A673 (cell line): ENCODE measurements around the gene UHRF2.

ENCODE experiments used
- EZH2 ChIP-seq: fragments of 200-600 bp; sonication (generic); IDR thresholded peaks from 2 replicates; pipeline ENCODE4 v1.6.1; 2017; ENCODE audit warnings: borderline replicate concordance, low read depth, mild to moderate bottlenecking, mixed read lengths, antibody characterized with exemption, low read length; ENCODE audit not compliant: poor library complexity, severe bottlenecking
- TF ChIP-seq, protein P1 (sequence below): fragments of 300-800, 200-600 bp; sonication (generic); conservative IDR thresholded peaks from 2 replicates; pipeline ENCODE4 v1.5.1; 2017; ENCODE audit warnings: low read depth, mild to moderate bottlenecking, antibody characterized with exemption, low read length, moderate library complexity, mixed read lengths

- no peak for TF ChIP-seq EZH2
- TF ChIP-seq, protein P1, sequence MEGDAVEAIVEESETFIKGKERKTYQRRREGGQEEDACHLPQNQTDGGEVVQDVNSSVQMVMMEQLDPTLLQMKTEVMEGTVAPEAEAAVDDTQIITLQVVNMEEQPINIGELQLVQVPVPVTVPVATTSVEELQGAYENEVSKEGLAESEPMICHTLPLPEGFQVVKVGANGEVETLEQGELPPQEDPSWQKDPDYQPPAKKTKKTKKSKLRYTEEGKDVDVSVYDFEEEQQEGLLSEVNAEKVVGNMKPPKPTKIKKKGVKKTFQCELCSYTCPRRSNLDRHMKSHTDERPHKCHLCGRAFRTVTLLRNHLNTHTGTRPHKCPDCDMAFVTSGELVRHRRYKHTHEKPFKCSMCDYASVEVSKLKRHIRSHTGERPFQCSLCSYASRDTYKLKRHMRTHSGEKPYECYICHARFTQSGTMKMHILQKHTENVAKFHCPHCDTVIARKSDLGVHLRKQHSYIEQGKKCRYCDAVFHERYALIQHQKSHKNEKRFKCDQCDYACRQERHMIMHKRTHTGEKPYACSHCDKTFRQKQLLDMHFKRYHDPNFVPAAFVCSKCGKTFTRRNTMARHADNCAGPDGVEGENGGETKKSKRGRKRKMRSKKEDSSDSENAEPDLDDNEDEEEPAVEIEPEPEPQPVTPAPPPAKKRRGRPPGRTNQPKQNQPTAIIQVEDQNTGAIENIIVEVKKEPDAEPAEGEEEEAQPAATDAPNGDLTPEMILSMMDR = no peak
Measured at GRCh38 chr9:6501526-6502210, 88.7 kb downstream of the UHRF2 start.
